Body of pancreas (tissue), 4 donors: Measurements from ENCODE around the gene TMEM225.
A peak's percentile ranks its signal among the peaks of the same experiment; 100 is the strongest.

Experiments
- POLR2A ChIP-seq, 3 donors: fragments of 450-650 bp; IDR thresholded peaks; one replicate each; pipeline ENCODE4 v1.6.1; 2016; ENCODE audit warnings: antibody characterized with exemption in 3 of 3, mild to moderate bottlenecking in 2 of 3
- TF ChIP-seq, protein P1 (sequence below), 7 experiments: fragments of 450-650 bp in 4 of 7; fragments of 200-600 bp in 3 of 7; sonication (generic) in 3 of 7; IDR thresholded peaks; one replicate each; pipeline ENCODE4 v1.5.1; 2016 to 2019; ENCODE audit warnings: antibody characterized with exemption in 7 of 7

DNA sequence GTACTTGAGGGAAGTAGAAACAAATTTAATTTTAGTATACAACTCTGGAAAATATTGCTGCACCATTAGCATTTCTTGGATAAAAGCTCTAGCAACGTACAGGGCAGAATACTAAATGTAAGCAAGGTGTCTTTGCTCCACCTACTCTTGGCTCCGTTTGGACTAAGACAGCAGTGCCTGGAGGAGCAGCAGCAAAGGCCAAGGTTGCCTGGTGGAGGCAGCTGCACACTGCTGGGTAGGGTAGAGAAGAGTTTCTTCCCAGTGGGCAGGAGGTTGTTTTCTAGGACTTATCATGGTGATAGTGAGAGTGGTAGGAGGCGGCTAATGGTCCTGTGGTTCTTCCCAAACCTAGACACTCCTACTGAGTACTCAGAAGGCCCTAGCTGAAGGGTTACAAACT is 14.3 kb upstream of the TMEM225 start:
- TF ChIP-seq, protein P1, sequence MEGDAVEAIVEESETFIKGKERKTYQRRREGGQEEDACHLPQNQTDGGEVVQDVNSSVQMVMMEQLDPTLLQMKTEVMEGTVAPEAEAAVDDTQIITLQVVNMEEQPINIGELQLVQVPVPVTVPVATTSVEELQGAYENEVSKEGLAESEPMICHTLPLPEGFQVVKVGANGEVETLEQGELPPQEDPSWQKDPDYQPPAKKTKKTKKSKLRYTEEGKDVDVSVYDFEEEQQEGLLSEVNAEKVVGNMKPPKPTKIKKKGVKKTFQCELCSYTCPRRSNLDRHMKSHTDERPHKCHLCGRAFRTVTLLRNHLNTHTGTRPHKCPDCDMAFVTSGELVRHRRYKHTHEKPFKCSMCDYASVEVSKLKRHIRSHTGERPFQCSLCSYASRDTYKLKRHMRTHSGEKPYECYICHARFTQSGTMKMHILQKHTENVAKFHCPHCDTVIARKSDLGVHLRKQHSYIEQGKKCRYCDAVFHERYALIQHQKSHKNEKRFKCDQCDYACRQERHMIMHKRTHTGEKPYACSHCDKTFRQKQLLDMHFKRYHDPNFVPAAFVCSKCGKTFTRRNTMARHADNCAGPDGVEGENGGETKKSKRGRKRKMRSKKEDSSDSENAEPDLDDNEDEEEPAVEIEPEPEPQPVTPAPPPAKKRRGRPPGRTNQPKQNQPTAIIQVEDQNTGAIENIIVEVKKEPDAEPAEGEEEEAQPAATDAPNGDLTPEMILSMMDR (IDR thresholded peaks at IDR 0.05) = peak in 2 of 7 experiments; percentile 6 to 10
- TF ChIP-seq POLR2A (IDR thresholded peaks at IDR 0.05) = no peak
